ENCODE measurements around the gene LY6G6F. TPM values are rescaled to one million over a fixed set of nuclear protein-coding genes. Genes with fewer than 3 reads are reported as not detected.

LY6G6F gene
- total and polyA plus RNA-seq, 2 donors = not detected

DNA sequence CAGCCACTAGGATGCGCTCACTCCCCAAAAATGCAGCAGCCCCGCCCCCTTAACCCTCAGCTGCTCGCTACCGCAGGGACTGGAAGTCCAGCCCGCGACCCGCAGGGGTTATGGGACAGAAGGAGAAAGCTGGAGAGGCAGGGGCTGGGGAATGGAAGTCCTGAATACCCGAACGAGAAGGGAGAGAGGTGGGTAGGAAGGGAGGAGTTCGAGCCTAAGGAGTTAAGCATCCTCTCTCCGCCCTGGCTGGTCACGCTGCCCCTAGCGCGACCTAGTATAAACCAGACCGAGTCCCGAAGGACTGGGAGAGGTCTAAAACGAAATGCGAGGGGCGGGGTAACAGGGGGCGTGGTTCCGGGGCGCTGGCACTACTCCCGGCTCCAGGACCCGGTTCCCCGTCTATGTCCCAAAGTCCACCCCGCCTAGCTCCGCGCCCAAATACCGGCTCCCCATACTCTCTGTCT is 22.9 kb downstream of the LY6G6F start:
- H3K4me3 ChIP-seq (ENCODE audit: low read depth, low read length) = peak overlapping the region; percentile 52
- under 1% methylated on average over 29 of the region's 29 CpGs for WGBS
- H3K4me1 ChIP-seq (ENCODE audit: insufficient read depth) = no peaks in the 10 kb centered on the region
- DNase-seq (ENCODE audit: extremely low spot score) = peak; percentile 88
- peak overlapping the region; percentile 87 for H3K27ac ChIP-seq (ENCODE audit: low read depth)
- H3K36me3 ChIP-seq (ENCODE audit: insufficient read depth) = peaks cover 2% of the 10 kb centered on the region

- WGBS = under 1% methylated on average over 46 of the region's 46 CpGs
- peaks cover 2% of the 10 kb centered on the region for H3K36me3 ChIP-seq (ENCODE audit: insufficient read depth)
- H3K4me1 ChIP-seq (ENCODE audit: insufficient read depth) = no peaks in the 10 kb centered on the region
- H3K27ac ChIP-seq (ENCODE audit: low read depth) = peak overlapping the region; percentile 87
- H3K4me3 ChIP-seq (ENCODE audit: low read depth, low read length) = peak overlapping the region; percentile 52
- DNase-seq (ENCODE audit: extremely low spot score) = peak; percentile 88
These were observed 23.4 kb downstream of the LY6G6F start for GRCh38 chr6:31729979-31730630.

GRCh38 chr6:31730631-31731086 is 24.0 kb downstream of the LY6G6F start:
- peaks cover 2% of the 10 kb centered on the region for H3K36me3 ChIP-seq (ENCODE audit: insufficient read depth)
- H3K4me3 ChIP-seq (ENCODE audit: low read depth, low read length) = no peak overlapping the region
- WGBS = 86% methylated on average over 11 of the region's 11 CpGs
- no peak for DNase-seq (ENCODE audit: extremely low spot score)
- H3K27ac ChIP-seq (ENCODE audit: low read depth) = peak overlapping the region; percentile 38
- no peaks in the 10 kb centered on the region for H3K4me1 ChIP-seq (ENCODE audit: insufficient read depth)

GRCh38 chr6:31732029-31732428 is 25.4 kb downstream of the LY6G6F start:
- Histone ChIP-seq H3K36me3 (ENCODE audit: insufficient read depth) (peaks cover 2% of the 10 kb centered on the region), H3K4me1 (ENCODE audit: insufficient read depth) (no peaks in the 10 kb centered on the region), H3K4me3 (ENCODE audit: low read depth, low read length) (no peak overlapping the region), H3K27ac (ENCODE audit: low read depth) (no peak overlapping the region)
- DNase-seq (ENCODE audit: extremely low spot score) = no peak
- WGBS = 76% methylated on average over 3 of the region's 3 CpGs

GRCh38 chr6:31733734-31734133 is 27.1 kb downstream of the LY6G6F start:
- no peak overlapping the region for H3K4me3 ChIP-seq (ENCODE audit: low read depth, low read length)
- H3K36me3 ChIP-seq (ENCODE audit: insufficient read depth) = peaks cover 2% of the 10 kb centered on the region
- DNase-seq (ENCODE audit: extremely low spot score) = no peak
- H3K27ac ChIP-seq (ENCODE audit: low read depth) = no peak overlapping the region
- H3K4me1 ChIP-seq (ENCODE audit: insufficient read depth) = no peaks in the 10 kb centered on the region
- WGBS = 81% methylated on average over 4 of the region's 4 CpGs

DNA sequence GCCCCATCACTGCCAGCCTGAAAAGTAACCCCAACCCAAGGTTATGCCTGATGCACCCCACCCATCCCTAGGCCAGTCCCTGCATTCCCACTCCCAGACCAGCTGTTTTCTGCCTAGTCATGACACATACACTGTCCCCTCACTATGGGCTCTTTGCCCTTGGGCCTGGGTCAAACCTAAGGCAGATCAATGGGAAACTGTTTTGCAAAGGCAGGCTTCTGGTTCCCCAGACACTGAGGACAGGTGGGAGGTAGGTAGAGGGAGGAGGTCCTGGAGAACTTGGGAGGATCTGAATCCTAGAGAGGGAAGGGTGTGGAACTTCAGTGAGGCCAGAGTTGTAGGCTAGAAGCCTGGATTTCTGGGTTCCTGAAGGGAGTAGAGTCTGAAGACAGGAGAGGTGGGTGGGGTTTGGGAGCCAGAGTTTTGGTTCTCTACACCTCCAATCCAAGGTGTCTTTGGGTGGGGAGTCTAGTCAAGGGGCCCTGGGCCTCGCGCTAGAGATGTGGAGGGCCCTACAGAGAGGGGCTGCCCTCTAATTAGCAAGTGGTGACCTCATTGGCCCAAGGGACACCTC is 27.7 kb downstream of the LY6G6F start:
- peak overlapping the region; percentile 64 for H3K4me3 ChIP-seq (ENCODE audit: low read depth, low read length)
- WGBS = 15% methylated on average over 2 of the region's 2 CpGs
- peak overlapping the region; percentile 98 for H3K27ac ChIP-seq (ENCODE audit: low read depth)
- H3K36me3 ChIP-seq (ENCODE audit: insufficient read depth) = peaks cover 2% of the 10 kb centered on the region
- DNase-seq (ENCODE audit: extremely low spot score) = no peak
- H3K4me1 ChIP-seq (ENCODE audit: insufficient read depth) = no peaks in the 10 kb centered on the region

- Histone ChIP-seq H3K4me1 (ENCODE audit: insufficient read depth) (no peaks in the 10 kb centered on the region), H3K4me3 (ENCODE audit: low read depth, low read length) (peak overlapping the region; percentile 64), H3K27ac (ENCODE audit: low read depth) (peak overlapping the region; percentile 98), H3K36me3 (ENCODE audit: insufficient read depth) (peaks cover 2% of the 10 kb centered on the region)
- under 1% methylated on average over 18 of the region's 18 CpGs for WGBS
- DNase-seq (ENCODE audit: extremely low spot score) = no peak
These were observed 28.2 kb downstream of the LY6G6F start for GRCh38 chr6:31734821-31735406.

DNA sequence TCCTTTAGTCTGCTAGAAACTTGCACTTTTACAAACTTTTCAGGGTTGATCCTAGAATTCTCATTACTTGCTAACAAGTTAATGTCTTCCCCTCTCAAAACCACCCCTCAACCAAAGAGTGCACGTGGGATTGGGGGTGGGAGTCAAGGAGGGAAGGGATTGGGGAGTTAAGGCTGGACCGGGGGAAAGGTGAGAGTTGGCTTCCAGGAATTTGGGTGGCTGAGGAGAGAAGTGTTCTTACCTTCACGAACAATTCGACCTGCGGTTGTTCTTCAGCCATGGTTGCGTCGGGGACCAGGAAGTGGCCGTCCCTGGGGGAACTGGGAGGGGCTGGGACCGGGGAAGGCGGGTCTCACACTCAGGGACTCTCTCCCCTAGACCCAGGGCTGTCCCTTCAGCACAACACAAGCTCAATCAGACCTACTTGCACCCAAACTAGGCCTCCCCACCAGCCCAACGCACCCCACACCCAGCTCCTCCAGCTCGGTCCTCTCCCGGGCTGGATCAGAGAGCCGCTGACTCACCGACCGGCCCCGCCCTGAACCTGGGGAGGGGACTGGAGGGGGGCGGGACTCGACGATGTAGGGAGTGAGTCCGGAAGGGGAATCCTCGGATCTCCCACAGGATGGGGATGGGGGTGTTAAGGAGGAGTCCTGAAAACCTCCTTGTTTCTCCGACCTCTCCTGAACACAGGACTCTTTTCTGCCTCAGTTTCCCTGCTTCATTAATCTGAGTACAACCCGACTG is 29.5 kb downstream of the LY6G6F start, which contains the start of gene CLIC1:
Gene CLIC1 (minus strand): TSS at position 510 of the 747 bp plus-strand sequence. CDS start 230 bp downstream, at position 280.
- Histone ChIP-seq H3K36me3 (ENCODE audit: insufficient read depth) (peaks cover 2% of the 10 kb centered on the region), H3K27ac (ENCODE audit: low read depth) (peak within 1 kb of the TSS; percentile 98), H3K4me1 (ENCODE audit: insufficient read depth) (no peaks in the 10 kb centered on the region), H3K4me3 (ENCODE audit: low read depth, low read length) (peak within 1 kb of the TSS; percentile 64)
- DNase-seq (ENCODE audit: extremely low spot score) = peak; percentile 83
- WGBS = under 1% methylated on average over 24 of the region's 24 CpGs

DNA sequence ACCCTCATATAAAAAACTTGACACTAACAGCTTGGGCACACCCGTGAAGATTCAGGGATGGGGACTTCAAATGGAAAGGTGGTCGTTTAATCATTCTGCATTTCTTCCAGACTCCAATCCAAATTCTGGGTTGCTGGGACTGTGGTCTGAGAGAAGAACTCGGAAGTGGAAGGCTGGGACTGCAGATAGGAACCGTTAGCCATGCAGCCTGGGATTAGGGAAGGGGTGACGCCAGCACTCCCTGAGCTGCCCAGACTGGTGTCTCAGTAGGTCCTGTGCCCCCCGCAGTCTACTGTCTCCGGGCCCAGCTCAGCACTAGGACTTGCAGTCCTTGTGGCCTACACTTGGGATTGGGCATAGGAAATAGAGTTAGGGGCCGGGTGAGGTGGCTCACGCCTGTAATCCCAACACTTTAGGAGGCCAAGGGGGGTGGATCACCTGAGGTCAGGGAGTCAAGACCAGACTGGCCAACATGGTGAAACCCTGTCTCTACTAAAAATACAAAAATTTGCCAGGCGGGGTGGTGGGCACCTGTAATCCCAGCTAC is 30.2 kb downstream of the LY6G6F start:
- H3K4me3 ChIP-seq (ENCODE audit: low read depth, low read length) = peak overlapping the region; percentile 64
- 32% methylated on average over 10 of the region's 10 CpGs for WGBS
- no peaks in the 10 kb centered on the region for H3K4me1 ChIP-seq (ENCODE audit: insufficient read depth)
- peak overlapping the region; percentile 98 for H3K27ac ChIP-seq (ENCODE audit: low read depth)
- peaks cover 1% of the 10 kb centered on the region for H3K36me3 ChIP-seq (ENCODE audit: insufficient read depth)
- DNase-seq (ENCODE audit: extremely low spot score) = no peak

- WGBS = 45% methylated on average over 7 of the region's 7 CpGs
- Histone ChIP-seq H3K4me1 (ENCODE audit: insufficient read depth) (no peaks in the 10 kb centered on the region), H3K27ac (ENCODE audit: low read depth) (peak overlapping the region; percentile 76), H3K36me3 (ENCODE audit: insufficient read depth) (no peaks in the 10 kb centered on the region), H3K4me3 (ENCODE audit: low read depth, low read length) (no peak overlapping the region)
- DNase-seq (ENCODE audit: extremely low spot score) = peak; percentile 70
These were observed 30.8 kb downstream of the LY6G6F start for GRCh38 chr6:31737315-31737990.

GRCh38 chr6:31737991-31738979 is 31.6 kb downstream of the LY6G6F start:
- peak overlapping the region; percentile 76 for H3K27ac ChIP-seq (ENCODE audit: low read depth)
- no peak overlapping the region for H3K4me3 ChIP-seq (ENCODE audit: low read depth, low read length)
- H3K4me1 ChIP-seq (ENCODE audit: insufficient read depth) = no peaks in the 10 kb centered on the region
- H3K36me3 ChIP-seq (ENCODE audit: insufficient read depth) = no peaks in the 10 kb centered on the region
- WGBS = 23% methylated on average over 6 of the region's 6 CpGs
- peak; percentile 79 for DNase-seq (ENCODE audit: extremely low spot score)

All from urinary bladder (tissue), 4 donors.